ENCODE data around the gene VIPAS39.
"Not testable (repeated sequence)": the region's sequence is repeated elsewhere in the genome, so short reads cannot be mapped to it uniquely, and the experiment has no call there.

VIPAS39 gene

GRCh38 chr14:77424862-77425261 lies 32.5 kb downstream of the VIPAS39 start:
- H3K9me3 ChIP-seq (ENCODE audit: low read length) = no peaks in the 10 kb centered on the region
- no peaks in the 10 kb centered on the region for H3K4me1 ChIP-seq (ENCODE audit: insufficient read depth, low read length)
- no peak overlapping the region for H3K4me3 ChIP-seq (ENCODE audit: low read depth in 1 of 2, low read length in 2 of 2)
- peaks cover 54% of the 10 kb centered on the region for H3K36me3 ChIP-seq (ENCODE audit: insufficient read depth, low read length)
- H3K27ac ChIP-seq (ENCODE audit: low read depth, low read length) = no peak overlapping the region
- no peaks in the 10 kb centered on the region for H3K27me3 ChIP-seq (ENCODE audit: control insufficient read depth in 1 of 2, insufficient read depth in 2 of 2, low read length in 2 of 2)
- no peak overlapping the region for H3K9ac ChIP-seq (ENCODE audit: low read length)

GRCh38 chr14:77423423-77423822 lies 34.0 kb downstream of the VIPAS39 start, which contains the start of gene NOXRED1:
TSS of gene NOXRED1 (minus strand) at chr14:77423523. CDS start at chr14:77422889, 634 bp downstream.
- no peaks in the 10 kb centered on the region for H3K9me3 ChIP-seq (ENCODE audit: low read length)
- no peak within 1 kb of the TSS for H3K27ac ChIP-seq (ENCODE audit: low read depth, low read length)
- H3K36me3 ChIP-seq (ENCODE audit: insufficient read depth, low read length) = peaks cover 40% of the 10 kb centered on the region
- H3K9ac ChIP-seq (ENCODE audit: low read length) = no peak within 1 kb of the TSS
- H3K4me1 ChIP-seq (ENCODE audit: insufficient read depth, low read length) = no peaks in the 10 kb centered on the region
- H3K27me3 ChIP-seq (ENCODE audit: control insufficient read depth in 1 of 2, insufficient read depth in 2 of 2, low read length in 2 of 2) = no peaks in the 10 kb centered on the region
- no peak within 1 kb of the TSS for H3K4me3 ChIP-seq (ENCODE audit: low read depth in 1 of 2, low read length in 2 of 2)

GRCh38 chr14:77421201-77421600 lies 36.2 kb downstream of the VIPAS39 start:
- Histone ChIP-seq H3K27me3 (ENCODE audit: control insufficient read depth in 1 of 2, insufficient read depth in 2 of 2, low read length in 2 of 2) (no peaks in the 10 kb centered on the region), H3K9ac (ENCODE audit: low read length) (no peak overlapping the region), H3K36me3 (ENCODE audit: insufficient read depth, low read length) (peaks cover 18% of the 10 kb centered on the region), H3K27ac (ENCODE audit: low read depth, low read length) (no peak overlapping the region), H3K4me3 (ENCODE audit: low read depth in 1 of 2, low read length in 2 of 2) (no peak overlapping the region), H3K4me1 (ENCODE audit: insufficient read depth, low read length) (no peaks in the 10 kb centered on the region), H3K9me3 (ENCODE audit: low read length) (no peaks in the 10 kb centered on the region)

GRCh38 chr14:77416836-77417235 lies 40.6 kb downstream of the VIPAS39 start:
- no peak overlapping the region for H3K4me3 ChIP-seq (ENCODE audit: low read depth in 1 of 2, low read length in 2 of 2)
- no peaks in the 10 kb centered on the region for H3K9me3 ChIP-seq (ENCODE audit: low read length)
- no peaks in the 10 kb centered on the region for H3K27me3 ChIP-seq (ENCODE audit: control insufficient read depth in 1 of 2, insufficient read depth in 2 of 2, low read length in 2 of 2)
- H3K36me3 ChIP-seq (ENCODE audit: insufficient read depth, low read length) = no peaks in the 10 kb centered on the region
- no peak overlapping the region for H3K27ac ChIP-seq (ENCODE audit: low read depth, low read length)
- no peak overlapping the region for H3K9ac ChIP-seq (ENCODE audit: low read length)
- no peaks in the 10 kb centered on the region for H3K4me1 ChIP-seq (ENCODE audit: insufficient read depth, low read length)

- not testable (repeated sequence) for H3K4me1 ChIP-seq (ENCODE audit: insufficient read depth, low read length); H3K27me3 ChIP-seq (ENCODE audit: control insufficient read depth in 1 of 2, insufficient read depth in 2 of 2, low read length in 2 of 2); H3K4me3 ChIP-seq (ENCODE audit: low read depth in 1 of 2, low read length in 2 of 2); H3K9me3 ChIP-seq (ENCODE audit: low read length); H3K27ac ChIP-seq (ENCODE audit: low read depth, low read length); H3K9ac ChIP-seq (ENCODE audit: low read length); H3K36me3 ChIP-seq (ENCODE audit: insufficient read depth, low read length)
Observed at GRCh38 chr14:77416098-77416497, 41.3 kb downstream of the VIPAS39 start.

GRCh38 chr14:77415403-77416030 lies 41.9 kb downstream of the VIPAS39 start:
- H3K27me3 ChIP-seq (ENCODE audit: control insufficient read depth in 1 of 2, insufficient read depth in 2 of 2, low read length in 2 of 2); H3K36me3 ChIP-seq (ENCODE audit: insufficient read depth, low read length); H3K9ac ChIP-seq (ENCODE audit: low read length); H3K27ac ChIP-seq (ENCODE audit: low read depth, low read length); H3K9me3 ChIP-seq (ENCODE audit: low read length); H3K4me3 ChIP-seq (ENCODE audit: low read depth in 1 of 2, low read length in 2 of 2); H3K4me1 ChIP-seq (ENCODE audit: insufficient read depth, low read length): not testable (repeated sequence)

- Histone ChIP-seq H3K27ac (ENCODE audit: low read depth, low read length) (no peak overlapping the region), H3K36me3 (ENCODE audit: insufficient read depth, low read length) (no peaks in the 10 kb centered on the region), H3K4me1 (ENCODE audit: insufficient read depth, low read length) (no peaks in the 10 kb centered on the region), H3K4me3 (ENCODE audit: low read depth in 1 of 2, low read length in 2 of 2) (no peak overlapping the region), H3K27me3 (ENCODE audit: control insufficient read depth in 1 of 2, insufficient read depth in 2 of 2, low read length in 2 of 2) (no peaks in the 10 kb centered on the region), H3K9me3 (ENCODE audit: low read length) (no peaks in the 10 kb centered on the region), H3K9ac (ENCODE audit: low read length) (no peak overlapping the region)
Observed at GRCh38 chr14:77409131-77409533, 48.3 kb downstream of the VIPAS39 start.

- no peak overlapping the region for H3K27ac ChIP-seq (ENCODE audit: low read depth, low read length)
Observed at GRCh38 chr14:77407158-77407557, 50.2 kb downstream of the VIPAS39 start.

GRCh38 chr14:77406718-77407117 lies 50.7 kb downstream of the VIPAS39 start:
- no peaks in the 10 kb centered on the region for H3K27me3 ChIP-seq (ENCODE audit: control insufficient read depth in 1 of 2, insufficient read depth in 2 of 2, low read length in 2 of 2)
- H3K36me3 ChIP-seq (ENCODE audit: insufficient read depth, low read length) = no peaks in the 10 kb centered on the region
- H3K9ac ChIP-seq (ENCODE audit: low read length) = no peak overlapping the region
- no peak overlapping the region for H3K27ac ChIP-seq (ENCODE audit: low read depth, low read length)
- H3K4me3 ChIP-seq (ENCODE audit: low read depth in 1 of 2, low read length in 2 of 2) = no peak overlapping the region
- H3K4me1 ChIP-seq (ENCODE audit: insufficient read depth, low read length) = no peaks in the 10 kb centered on the region
- no peaks in the 10 kb centered on the region for H3K9me3 ChIP-seq (ENCODE audit: low read length)

More at GRCh38 chr14:77407158-77407557, 50.2 kb downstream of the VIPAS39 start:
- Histone ChIP-seq H3K4me3 (ENCODE audit: low read depth in 1 of 2, low read length in 2 of 2) (no peak overlapping the region), H3K36me3 (ENCODE audit: insufficient read depth, low read length) (no peaks in the 10 kb centered on the region), H3K9ac (ENCODE audit: low read length) (no peak overlapping the region), H3K4me1 (ENCODE audit: insufficient read depth, low read length) (no peaks in the 10 kb centered on the region), H3K9me3 (ENCODE audit: low read length) (no peaks in the 10 kb centered on the region), H3K27me3 (ENCODE audit: control insufficient read depth in 1 of 2, insufficient read depth in 2 of 2, low read length in 2 of 2) (no peaks in the 10 kb centered on the region)

- Histone ChIP-seq H3K36me3 (ENCODE audit: insufficient read depth, low read length) (no peaks in the 10 kb centered on the region), H3K4me3 (ENCODE audit: low read depth in 1 of 2, low read length in 2 of 2) (no peak overlapping the region), H3K27ac (ENCODE audit: low read depth, low read length) (no peak overlapping the region), H3K4me1 (ENCODE audit: insufficient read depth, low read length) (no peaks in the 10 kb centered on the region), H3K9ac (ENCODE audit: low read length) (no peak overlapping the region), H3K27me3 (ENCODE audit: control insufficient read depth in 1 of 2, insufficient read depth in 2 of 2, low read length in 2 of 2) (no peaks in the 10 kb centered on the region), H3K9me3 (ENCODE audit: low read length) (no peaks in the 10 kb centered on the region)
Observed at GRCh38 chr14:77406086-77406485, 51.3 kb downstream of the VIPAS39 start.

GRCh38 chr14:77403768-77404167 lies 53.6 kb downstream of the VIPAS39 start:
- H3K36me3 ChIP-seq (ENCODE audit: insufficient read depth, low read length) = no peaks in the 10 kb centered on the region
- H3K9ac ChIP-seq (ENCODE audit: low read length) = no peak overlapping the region
- H3K9me3 ChIP-seq (ENCODE audit: low read length) = no peaks in the 10 kb centered on the region
- H3K27me3 ChIP-seq (ENCODE audit: control insufficient read depth in 1 of 2, insufficient read depth in 2 of 2, low read length in 2 of 2) = no peaks in the 10 kb centered on the region
- H3K4me3 ChIP-seq (ENCODE audit: low read depth in 1 of 2, low read length in 2 of 2) = no peak overlapping the region
- H3K4me1 ChIP-seq (ENCODE audit: insufficient read depth, low read length) = no peaks in the 10 kb centered on the region
- H3K27ac ChIP-seq (ENCODE audit: low read depth, low read length) = no peak overlapping the region

GRCh38 chr14:77400216-77400615 lies 57.2 kb downstream of the VIPAS39 start:
- no peaks in the 10 kb centered on the region for H3K4me1 ChIP-seq (ENCODE audit: insufficient read depth, low read length)
- no peaks in the 10 kb centered on the region for H3K36me3 ChIP-seq (ENCODE audit: insufficient read depth, low read length)
- H3K27me3 ChIP-seq (ENCODE audit: control insufficient read depth in 1 of 2, insufficient read depth in 2 of 2, low read length in 2 of 2) = no peaks in the 10 kb centered on the region
- no peaks in the 10 kb centered on the region for H3K9me3 ChIP-seq (ENCODE audit: low read length)
- H3K4me3 ChIP-seq (ENCODE audit: low read depth in 1 of 2, low read length in 2 of 2) = no peak overlapping the region
- no peak overlapping the region for H3K27ac ChIP-seq (ENCODE audit: low read depth, low read length)
- no peak overlapping the region for H3K9ac ChIP-seq (ENCODE audit: low read length)

All from muscle layer of colon (tissue), 2 donors.